Endodermal cell (in vitro differentiated cells): Measurements from ENCODE around the gene TRIM14. TPM values are rescaled to one million over a fixed set of nuclear protein-coding genes. Genes with fewer than 3 reads are reported as not detected.
"Not testable (repeated sequence)": the region's sequence is repeated elsewhere in the genome, so short reads cannot be mapped to it uniquely, and the experiment has no call there.

Source experiments
- DNase-seq: peaks from one replicate; pipeline ENCODE4 v3.0.0-alpha.2; 2017
- H3K27ac ChIP-seq: 2 replicates; pipeline ENCODE4 v1.5.1; 2013; ENCODE audit warnings: mild to moderate bottlenecking, low read depth, low read length, moderate library complexity
- H3K27me3 ChIP-seq: 2 replicates; pipeline ENCODE4 v1.6.1; 2013; ENCODE audit warnings: mild to moderate bottlenecking, low read length, moderate library complexity; ENCODE audit not compliant: insufficient read depth, control insufficient read depth, poor library complexity, severe bottlenecking
- H3K36me3 ChIP-seq: 2 replicates; pipeline ENCODE4 v1.7.0; 2013; ENCODE audit warnings: mild to moderate bottlenecking, low read length, moderate library complexity; ENCODE audit not compliant: control insufficient read depth, insufficient read depth
- H3K4me1 ChIP-seq: one replicate; pipeline ENCODE4 v1.7.0; 2013; ENCODE audit warnings: low read length; ENCODE audit not compliant: control insufficient read depth, insufficient read depth
- H3K4me3 ChIP-seq: 2 replicates; pipeline ENCODE4 v1.5.1; 2013; ENCODE audit warnings: mild to moderate bottlenecking, low read length, moderate library complexity
- H3K9ac ChIP-seq: 2 replicates; pipeline ENCODE4 v1.6.1; 2013; ENCODE audit warnings: mild to moderate bottlenecking, low read length, moderate library complexity; ENCODE audit not compliant: poor library complexity, severe bottlenecking; ENCODE audit errors: extremely low read depth
- H3K9me3 ChIP-seq: 2 replicates; pipeline ENCODE4 v1.6.1; 2013; ENCODE audit warnings: mild to moderate bottlenecking, low read length, moderate library complexity; ENCODE audit not compliant: control insufficient read depth
- H3K27ac Mint-ChIP-seq: 2 replicates; pipeline ENCODE4 v1.8.0; 2020; ENCODE audit warnings: mixed read lengths
- H3K27me3 Mint-ChIP-seq: 2 replicates; pipeline ENCODE4 v1.8.0; 2021; ENCODE audit warnings: mild to moderate bottlenecking, mixed read lengths; ENCODE audit not compliant: insufficient read depth
- H3K36me3 Mint-ChIP-seq: 2 replicates; pipeline ENCODE4 v1.8.0; 2020; ENCODE audit warnings: low read depth, mixed read lengths
- H3K4me1 Mint-ChIP-seq: 2 replicates; pipeline ENCODE4 v1.8.0; 2020; ENCODE audit warnings: mixed read lengths
- H3K4me3 Mint-ChIP-seq: 2 replicates; pipeline ENCODE4 v1.8.0; 2020; ENCODE audit warnings: mild to moderate bottlenecking, moderate library complexity, mixed read lengths
- H3K9me3 Mint-ChIP-seq: 2 replicates; pipeline ENCODE4 v1.8.0; 2020; ENCODE audit warnings: mild to moderate bottlenecking, mixed read lengths
- CTCF ChIP-seq: fragments of 200-600 bp; sonication (generic); conservative IDR thresholded peaks from 2 replicates; pipeline ENCODE4 v1.5.0; 2021; ENCODE audit warnings: antibody characterized with exemption, mild to moderate bottlenecking
- WGBS, 2 experiments: methylation state at CpG; one replicate each; pipeline versions ENCODE4 v1.1.5 to v1.1.7; 2013; ENCODE audit warnings: missing lambda C conversion rate in 2 of 2, mixed read lengths in 1 of 2; ENCODE audit not compliant: insufficient coverage in 1 of 2, insufficient read length in 1 of 2; 5-methylcytosine and 5-hydroxymethylcytosine counted together
- total RNA-seq, 2 donors: library from RNA; stranded (reverse); fragmentation: NEBNext Ultra II Directional in 1 of 2; extraction: Animal tissue kit (Norgen Biotek cat#: 25700) in 1 of 2; gene quantifications; 2 replicates in 1 of 2; 3 replicates in 1 of 2; pipeline ENCODE4 v1.2.1, GENCODE V29; 2021

The TRIM14 gene
- total RNA-seq, 2 donors from 2014 or later: 3.1 to 5.1 TPM

DNA sequence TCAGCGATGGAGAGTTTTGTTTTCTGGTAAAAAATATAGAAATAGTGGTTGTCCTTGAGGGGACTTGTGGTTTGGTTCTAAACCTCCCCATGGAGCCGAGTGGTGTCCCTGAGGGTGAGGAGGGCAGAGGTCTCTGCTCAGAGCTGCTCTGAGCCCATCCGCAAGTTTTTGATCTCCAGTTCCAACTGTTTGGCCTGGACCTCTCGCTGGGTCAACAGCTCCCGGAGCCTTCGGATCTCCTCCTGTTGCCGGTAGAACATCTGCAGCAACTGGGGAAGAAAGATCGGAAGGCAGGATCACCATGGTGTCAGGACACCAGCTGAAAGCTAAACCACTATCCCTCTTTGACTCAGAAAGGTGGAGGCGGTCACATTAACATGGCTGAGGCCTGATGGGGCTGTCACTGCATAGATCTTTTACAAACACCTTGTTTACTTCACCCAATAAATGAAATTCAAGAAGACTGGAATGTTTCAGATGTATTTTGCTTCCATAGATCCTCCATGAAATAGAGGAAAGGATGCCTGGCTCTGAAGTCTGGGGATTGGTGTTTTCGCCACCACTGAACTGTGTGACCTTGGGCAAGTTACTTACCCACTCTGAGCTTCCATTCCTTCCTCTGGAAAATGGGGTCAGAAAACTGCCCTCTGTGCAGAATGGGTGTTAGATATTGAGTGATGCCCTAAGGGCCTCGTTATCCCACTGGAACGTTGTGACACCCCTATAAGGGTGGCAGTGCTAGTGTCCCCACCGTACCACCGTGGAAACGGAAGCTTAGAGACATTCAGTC, 5.8 kb upstream of the TRIM14 start:
- Mint-ChIP-seq H3K27ac (no peak overlapping the region), H3K9me3 (no peaks in the 10 kb centered on the region), H3K36me3 (peaks cover 24% of the 10 kb centered on the region), H3K4me1 (no peaks in the 10 kb centered on the region), H3K27me3 (peaks cover 9% of the 10 kb centered on the region), H3K4me3 (no peak overlapping the region)
- Histone ChIP-seq H3K4me1 (no peaks in the 10 kb centered on the region), H3K36me3 (peaks cover 5% of the 10 kb centered on the region), H3K27me3 (no peaks in the 10 kb centered on the region), H3K4me3 (no peak overlapping the region), H3K9ac (no peak overlapping the region), H3K9me3 (no peaks in the 10 kb centered on the region), H3K27ac (no peak overlapping the region)
- DNase-seq: no peak
- 93 to 95% methylated on average over 14 to 15 of the region's 15 CpGs for WGBS, 2 experiments
- TF ChIP-seq CTCF: no peak

- not testable (repeated sequence) for H3K36me3 ChIP-seq, H3K4me3 ChIP-seq, H3K4me3 Mint-ChIP-seq, H3K4me1 Mint-ChIP-seq, DNase-seq, H3K4me1 ChIP-seq, H3K27ac ChIP-seq, H3K9me3 Mint-ChIP-seq, H3K27me3 ChIP-seq, H3K9ac ChIP-seq, H3K9me3 ChIP-seq, H3K27ac Mint-ChIP-seq
- H3K27me3 Mint-ChIP-seq: peaks cover 15% of the 10 kb centered on the region
- 87 to 96% methylated on average over 13 of the region's 13 CpGs for WGBS, 2 experiments
- H3K36me3 Mint-ChIP-seq: peaks cover 24% of the 10 kb centered on the region
These were observed 5.1 kb upstream of the TRIM14 start for GRCh38 chr9:98124091-98124490.

DNA sequence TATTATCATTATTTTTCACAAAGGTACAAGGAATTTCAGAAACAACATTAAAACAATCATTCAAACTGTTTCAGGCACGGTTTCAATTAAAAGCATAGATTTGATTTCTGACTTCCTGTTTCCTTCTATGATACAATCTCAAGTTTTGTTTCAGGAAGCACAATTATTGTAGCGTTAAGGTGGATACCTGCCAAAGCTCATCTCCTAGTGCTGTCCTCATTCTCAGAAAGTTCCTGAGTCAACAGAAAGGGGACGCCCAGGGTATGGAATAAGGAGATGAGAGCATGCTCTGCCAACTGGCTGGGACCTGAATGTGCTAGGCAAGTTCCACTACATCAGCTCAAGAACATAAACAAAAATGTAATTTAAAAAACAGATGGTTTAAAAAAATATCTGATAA, 2.0 kb upstream of the TRIM14 start:
- DNase-seq: no peak
- Histone ChIP-seq H3K9ac (no peak overlapping the region), H3K27ac (no peak overlapping the region), H3K4me3 (no peak overlapping the region), H3K9me3 (no peaks in the 10 kb centered on the region), H3K4me1 (peaks cover 6% of the 10 kb centered on the region), H3K36me3 (peaks cover 5% of the 10 kb centered on the region), H3K27me3 (no peaks in the 10 kb centered on the region)
- WGBS, 2 experiments: 86 to 95% methylated on average over 2 to 3 of the region's 3 CpGs
- Mint-ChIP-seq H3K4me1 (peaks cover 3% of the 10 kb centered on the region), H3K36me3 (peaks cover 11% of the 10 kb centered on the region), H3K9me3 (no peaks in the 10 kb centered on the region), H3K27ac (no peak overlapping the region), H3K27me3 (peaks cover 15% of the 10 kb centered on the region), H3K4me3 (no peak overlapping the region)
- no peak for TF ChIP-seq CTCF
